ENCODE results near the gene ZNF423. TPM values are rescaled to one million over a fixed set of nuclear protein-coding genes. Genes with fewer than 3 reads are reported as not detected.

The ZNF423 gene
- total RNA-seq, 1 donor: 11.6 TPM

DNA sequence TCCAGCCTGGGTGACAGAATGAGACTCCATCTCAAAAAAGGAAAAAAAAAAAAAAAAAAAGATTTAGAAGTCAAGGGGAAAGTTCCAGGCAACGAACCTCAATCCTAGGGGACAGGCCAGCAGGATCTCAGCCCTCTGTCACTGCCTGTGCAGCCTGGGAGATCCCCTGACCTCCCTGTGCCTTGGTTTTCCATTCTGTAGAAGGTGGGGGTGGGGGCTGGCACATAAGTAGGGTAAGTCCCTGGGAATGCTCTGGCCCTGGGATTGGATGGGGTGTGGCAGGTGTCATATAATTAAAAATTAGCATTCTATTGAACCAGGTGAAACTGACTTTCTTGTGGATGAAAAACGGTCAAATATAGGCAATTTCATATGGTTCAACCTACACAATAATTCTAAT, 391.8 kb downstream of the ZNF423 start:
- Histone ChIP-seq H3K4me1 (ENCODE audit: insufficient read depth, low read length) (no peaks in the 10 kb centered on the region), H4K20me1 (ENCODE audit: insufficient read depth, low read length) (no peaks in the 10 kb centered on the region), H3K9me3 (ENCODE audit: low read depth, low read length) (no peaks in the 10 kb centered on the region), H3K36me3 (ENCODE audit: insufficient read depth, low read length) (no peaks in the 10 kb centered on the region), H3K27me3 (ENCODE audit: insufficient read depth, low read length) (peaks cover 2% of the 10 kb centered on the region), H2AFZ (ENCODE audit: low read length) (no peak overlapping the region), H3K4me3 (ENCODE audit: insufficient read depth, low read length) (no peak overlapping the region), H3K79me2 (ENCODE audit: insufficient read depth, low read length) (no peaks in the 10 kb centered on the region), H3K27ac (ENCODE audit: low read depth, low read length) (no peak overlapping the region), H3K4me2 (ENCODE audit: insufficient read depth, low read length) (no peak overlapping the region)
- DNase-seq (ENCODE audit: insufficient read length, low spot score, missing footprints): no peak
- TF ChIP-seq, protein P1, sequence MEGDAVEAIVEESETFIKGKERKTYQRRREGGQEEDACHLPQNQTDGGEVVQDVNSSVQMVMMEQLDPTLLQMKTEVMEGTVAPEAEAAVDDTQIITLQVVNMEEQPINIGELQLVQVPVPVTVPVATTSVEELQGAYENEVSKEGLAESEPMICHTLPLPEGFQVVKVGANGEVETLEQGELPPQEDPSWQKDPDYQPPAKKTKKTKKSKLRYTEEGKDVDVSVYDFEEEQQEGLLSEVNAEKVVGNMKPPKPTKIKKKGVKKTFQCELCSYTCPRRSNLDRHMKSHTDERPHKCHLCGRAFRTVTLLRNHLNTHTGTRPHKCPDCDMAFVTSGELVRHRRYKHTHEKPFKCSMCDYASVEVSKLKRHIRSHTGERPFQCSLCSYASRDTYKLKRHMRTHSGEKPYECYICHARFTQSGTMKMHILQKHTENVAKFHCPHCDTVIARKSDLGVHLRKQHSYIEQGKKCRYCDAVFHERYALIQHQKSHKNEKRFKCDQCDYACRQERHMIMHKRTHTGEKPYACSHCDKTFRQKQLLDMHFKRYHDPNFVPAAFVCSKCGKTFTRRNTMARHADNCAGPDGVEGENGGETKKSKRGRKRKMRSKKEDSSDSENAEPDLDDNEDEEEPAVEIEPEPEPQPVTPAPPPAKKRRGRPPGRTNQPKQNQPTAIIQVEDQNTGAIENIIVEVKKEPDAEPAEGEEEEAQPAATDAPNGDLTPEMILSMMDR (IDR thresholded peaks at IDR 0.05; ENCODE audit: extremely low read depth, low read depth, low read length): no peak

DNA sequence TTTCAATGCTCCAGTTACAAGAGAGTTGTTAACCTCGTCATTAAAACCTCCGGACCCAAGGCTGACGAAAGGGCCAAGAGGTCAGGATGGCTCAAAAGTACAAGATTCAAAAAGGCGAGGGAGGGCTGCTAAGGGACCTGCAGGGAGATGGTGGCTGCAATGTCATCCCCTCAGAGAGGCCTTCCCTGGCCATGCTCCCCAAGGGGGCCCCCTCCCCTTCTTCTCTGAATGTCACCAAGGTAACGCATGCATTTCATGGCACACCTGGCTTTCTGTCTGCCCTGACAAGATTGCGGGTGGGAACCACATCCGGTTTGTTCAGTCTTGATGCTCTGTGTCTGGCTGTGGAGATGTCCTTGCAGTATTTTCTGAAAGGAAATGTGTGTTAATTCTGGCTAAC, 392.4 kb downstream of the ZNF423 start:
- no peak overlapping the region for H3K4me3 ChIP-seq (ENCODE audit: insufficient read depth, low read length)
- no peaks in the 10 kb centered on the region for H3K36me3 ChIP-seq (ENCODE audit: insufficient read depth, low read length)
- H2AFZ ChIP-seq (ENCODE audit: low read length): no peak overlapping the region
- H3K27me3 ChIP-seq (ENCODE audit: insufficient read depth, low read length): peaks cover 2% of the 10 kb centered on the region
- no peaks in the 10 kb centered on the region for H3K9me3 ChIP-seq (ENCODE audit: low read depth, low read length)
- no peaks in the 10 kb centered on the region for H3K79me2 ChIP-seq (ENCODE audit: insufficient read depth, low read length)
- H3K27ac ChIP-seq (ENCODE audit: low read depth, low read length): no peak overlapping the region
- no peaks in the 10 kb centered on the region for H3K4me1 ChIP-seq (ENCODE audit: insufficient read depth, low read length)
- TF ChIP-seq, protein P1 (IDR thresholded peaks at IDR 0.05; ENCODE audit: extremely low read depth, low read depth, low read length): no peak
- H3K4me2 ChIP-seq (ENCODE audit: insufficient read depth, low read length): no peak overlapping the region
- H4K20me1 ChIP-seq (ENCODE audit: insufficient read depth, low read length): no peaks in the 10 kb centered on the region
- DNase-seq (ENCODE audit: insufficient read length, low spot score, missing footprints): no peak

DNA sequence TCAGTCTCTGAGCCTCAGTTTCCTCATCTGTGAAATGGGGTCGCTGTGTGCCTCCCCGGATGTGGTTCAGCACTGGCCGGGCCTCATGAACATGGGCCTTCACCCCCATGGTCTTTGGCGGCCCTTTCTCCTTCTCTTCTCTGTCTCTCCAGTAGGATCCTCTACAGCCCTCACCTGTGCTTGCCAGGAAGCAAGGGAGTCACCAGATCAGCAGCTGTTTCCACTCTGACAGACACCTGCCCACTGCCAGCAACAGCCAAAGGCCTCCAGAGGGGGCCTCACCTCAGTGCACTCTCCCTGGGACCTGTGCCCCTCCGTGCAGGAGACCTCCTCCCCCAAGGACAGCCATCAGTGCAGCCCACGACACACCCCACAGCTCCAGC, 392.9 kb downstream of the ZNF423 start:
- Histone ChIP-seq H3K79me2 (ENCODE audit: insufficient read depth, low read length) (no peaks in the 10 kb centered on the region), H3K27ac (ENCODE audit: low read depth, low read length) (no peak overlapping the region), H3K4me2 (ENCODE audit: insufficient read depth, low read length) (no peak overlapping the region), H2AFZ (ENCODE audit: low read length) (no peak overlapping the region), H3K4me1 (ENCODE audit: insufficient read depth, low read length) (no peaks in the 10 kb centered on the region), H3K27me3 (ENCODE audit: insufficient read depth, low read length) (peaks cover 2% of the 10 kb centered on the region), H4K20me1 (ENCODE audit: insufficient read depth, low read length) (no peaks in the 10 kb centered on the region), H3K4me3 (ENCODE audit: insufficient read depth, low read length) (no peak overlapping the region), H3K36me3 (ENCODE audit: insufficient read depth, low read length) (no peaks in the 10 kb centered on the region), H3K9me3 (ENCODE audit: low read depth, low read length) (no peaks in the 10 kb centered on the region)
- no peak for DNase-seq (ENCODE audit: insufficient read length, low spot score, missing footprints)
- TF ChIP-seq, protein P1 (IDR thresholded peaks at IDR 0.05; ENCODE audit: extremely low read depth, low read depth, low read length): no peak

DNA sequence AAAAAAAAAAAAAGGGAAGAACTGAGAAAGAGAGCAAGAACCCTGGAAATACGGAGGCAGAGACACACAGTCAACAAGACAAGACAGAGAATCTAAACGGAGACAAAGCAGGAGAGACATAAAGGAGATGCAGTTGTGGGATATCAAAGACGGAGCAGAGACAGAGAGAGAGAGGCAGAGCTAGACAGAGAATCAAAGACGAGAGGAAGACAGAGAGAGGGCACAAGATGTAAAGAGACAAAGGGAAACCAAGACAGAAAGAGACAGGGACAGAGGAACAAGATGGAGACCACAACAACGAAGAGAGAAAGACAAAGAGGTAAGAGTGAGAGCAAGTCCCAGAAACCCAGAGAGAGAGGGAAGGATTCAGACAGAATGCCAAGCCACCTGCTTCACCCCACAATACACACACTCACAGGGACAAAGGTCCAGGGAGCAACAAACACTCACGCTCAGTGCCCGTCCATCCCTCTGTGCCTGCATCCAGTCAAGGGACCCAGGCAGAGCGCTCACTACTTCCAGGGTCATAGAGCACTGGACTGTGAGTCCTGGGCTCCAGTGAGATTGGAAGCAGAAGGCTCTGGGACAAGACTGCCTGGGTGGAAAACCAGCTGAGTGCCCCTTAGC, 393.4 kb downstream of the ZNF423 start:
- Histone ChIP-seq H3K79me2 (ENCODE audit: insufficient read depth, low read length) (no peaks in the 10 kb centered on the region), H4K20me1 (ENCODE audit: insufficient read depth, low read length) (no peaks in the 10 kb centered on the region), H3K27ac (ENCODE audit: low read depth, low read length) (no peak overlapping the region), H3K4me1 (ENCODE audit: insufficient read depth, low read length) (no peaks in the 10 kb centered on the region), H3K27me3 (ENCODE audit: insufficient read depth, low read length) (peaks cover 2% of the 10 kb centered on the region), H3K36me3 (ENCODE audit: insufficient read depth, low read length) (no peaks in the 10 kb centered on the region), H3K4me3 (ENCODE audit: insufficient read depth, low read length) (no peak overlapping the region), H2AFZ (ENCODE audit: low read length) (no peak overlapping the region), H3K9me3 (ENCODE audit: low read depth, low read length) (no peaks in the 10 kb centered on the region), H3K4me2 (ENCODE audit: insufficient read depth, low read length) (no peak overlapping the region)
- DNase-seq (ENCODE audit: insufficient read length, low spot score, missing footprints): no peak
- TF ChIP-seq, protein P1 (IDR thresholded peaks at IDR 0.05; ENCODE audit: extremely low read depth, low read depth, low read length): no peak
